ENCODE measurements around the gene TEKT3. TPM values are rescaled to one million over a fixed set of nuclear protein-coding genes. Genes with fewer than 3 reads are reported as not detected.

The TEKT3 gene
- total RNA-seq, 4 donors from 2014 or later = not detected

DNA sequence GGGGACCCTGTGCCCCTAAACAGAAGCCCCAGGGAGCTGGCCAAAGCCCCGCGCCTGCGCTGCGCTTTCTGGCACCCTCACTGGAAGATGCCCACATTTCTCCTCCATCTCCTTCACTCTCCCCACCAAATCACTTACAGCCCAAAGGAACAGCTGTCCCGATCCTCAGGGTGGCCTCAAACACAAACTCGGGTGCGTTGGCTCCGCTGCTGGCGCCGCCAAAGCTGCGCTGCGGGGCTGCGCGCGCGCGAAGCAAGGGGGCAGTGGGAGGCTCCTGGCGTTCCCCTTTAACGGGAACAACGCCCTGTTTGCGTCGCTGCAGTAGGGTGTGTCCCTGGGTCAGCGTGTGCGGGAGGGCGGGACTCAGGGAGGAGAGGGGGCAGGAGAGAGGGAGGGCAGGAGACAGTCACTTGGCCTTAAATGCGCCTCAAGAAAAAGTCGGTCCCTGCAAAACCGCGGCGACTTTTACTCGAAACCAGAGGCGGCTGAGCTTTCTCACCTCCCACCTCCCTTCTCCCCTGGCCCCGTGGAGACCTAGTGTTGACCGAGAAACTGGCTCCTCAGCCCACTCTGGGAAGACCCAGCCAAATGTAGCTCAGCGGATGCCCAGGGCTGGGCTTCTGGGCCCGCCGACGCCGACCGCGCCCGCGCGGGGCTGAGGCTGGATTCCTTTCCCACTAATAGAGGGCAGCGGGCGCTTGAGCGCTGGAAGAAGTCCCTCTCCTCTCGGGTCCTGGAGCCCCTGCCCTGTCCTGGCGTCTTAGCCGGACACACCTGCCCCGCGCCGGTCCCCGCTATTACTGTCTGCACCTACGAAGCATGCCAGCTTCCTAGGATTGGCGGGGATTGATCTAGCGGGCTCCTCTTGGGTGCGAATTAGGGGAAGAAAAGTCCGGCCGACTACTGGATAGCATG lies 78.8 kb downstream of the TEKT3 start:
- peak; percentile 94 to 95 for DNase-seq
- H3K4me1 ChIP-seq = peaks cover 37 to 39% of the 10 kb centered on the region in 2 donors
- ATAC-seq = peak; percentile 61 to 76
- intact Hi-C loops (cut with DNase I; ENCODE audit: low total_unique reads) = loop anchor here (1.0 to 5.0 kb wide), 5 partner anchors 44 to 195 kb away; no protein-coding TSS in a partner anchor
- H3K27me3 ChIP-seq = no peaks in the 10 kb centered on the region
- peak overlapping the region; percentile 94 to 98 (median 96) for H3K27ac ChIP-seq
- H3K4me3 ChIP-seq = peak overlapping the region; percentile 78 to 97 (median 85)
- TF ChIP-seq POLR2A (IDR thresholded peaks at IDR 0.05) = peak; percentile 95 to 97
- TF ChIP-seq, protein P1, sequence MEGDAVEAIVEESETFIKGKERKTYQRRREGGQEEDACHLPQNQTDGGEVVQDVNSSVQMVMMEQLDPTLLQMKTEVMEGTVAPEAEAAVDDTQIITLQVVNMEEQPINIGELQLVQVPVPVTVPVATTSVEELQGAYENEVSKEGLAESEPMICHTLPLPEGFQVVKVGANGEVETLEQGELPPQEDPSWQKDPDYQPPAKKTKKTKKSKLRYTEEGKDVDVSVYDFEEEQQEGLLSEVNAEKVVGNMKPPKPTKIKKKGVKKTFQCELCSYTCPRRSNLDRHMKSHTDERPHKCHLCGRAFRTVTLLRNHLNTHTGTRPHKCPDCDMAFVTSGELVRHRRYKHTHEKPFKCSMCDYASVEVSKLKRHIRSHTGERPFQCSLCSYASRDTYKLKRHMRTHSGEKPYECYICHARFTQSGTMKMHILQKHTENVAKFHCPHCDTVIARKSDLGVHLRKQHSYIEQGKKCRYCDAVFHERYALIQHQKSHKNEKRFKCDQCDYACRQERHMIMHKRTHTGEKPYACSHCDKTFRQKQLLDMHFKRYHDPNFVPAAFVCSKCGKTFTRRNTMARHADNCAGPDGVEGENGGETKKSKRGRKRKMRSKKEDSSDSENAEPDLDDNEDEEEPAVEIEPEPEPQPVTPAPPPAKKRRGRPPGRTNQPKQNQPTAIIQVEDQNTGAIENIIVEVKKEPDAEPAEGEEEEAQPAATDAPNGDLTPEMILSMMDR (IDR thresholded peaks at IDR 0.05 in 4 of 5, conservative IDR thresholded peaks at IDR 0.05 in 1 of 5) = peak in 3 of 5 experiments; percentile 40 to 43 (median 42)
- no peaks in the 10 kb centered on the region for H3K9me3 ChIP-seq
- in situ Hi-C loops (cut with MboI; ENCODE audit: low sequenced_read_pairs in 4 of 4) = loop anchor here in 3 of 4 donors (25.0 kb wide), 1 partner anchor 150 kb away; no protein-coding TSS in a partner anchor
- peaks cover 0 to 16% of the 10 kb centered on the region in 2 donors for H3K36me3 ChIP-seq

DNA sequence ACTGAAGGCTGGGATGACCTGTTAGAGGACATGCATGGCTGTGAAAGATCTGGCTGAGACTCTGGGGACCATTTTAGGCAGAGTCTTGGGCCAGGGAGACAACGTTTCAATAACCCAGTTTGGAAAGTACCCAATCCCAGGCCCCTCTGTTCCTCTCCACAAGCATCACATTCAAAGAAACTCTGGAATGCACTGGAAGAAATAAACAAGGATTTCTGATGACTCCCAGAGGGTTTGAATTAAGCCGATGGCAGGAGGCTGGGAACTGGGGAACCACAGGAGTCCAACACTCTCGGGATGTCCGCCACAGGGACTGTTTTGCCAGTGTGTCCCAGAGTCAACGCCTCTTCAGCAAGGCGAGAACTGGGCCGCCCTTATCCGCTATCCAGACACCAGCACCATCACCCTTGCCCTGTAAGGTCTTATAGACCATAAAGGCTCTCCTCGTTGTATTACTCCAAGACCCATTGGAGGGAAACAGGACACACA lies 79.6 kb downstream of the TEKT3 start:
- intact Hi-C loops (cut with DNase I; ENCODE audit: low total_unique reads) = loop anchor here (1.0 to 5.0 kb wide), 7 partner anchors 45 to 240 kb away; no protein-coding TSS in a partner anchor
- peaks cover 0 to 16% of the 10 kb centered on the region in 2 donors for H3K36me3 ChIP-seq
- TF ChIP-seq, protein P1 (IDR thresholded peaks at IDR 0.05 in 4 of 5, conservative IDR thresholded peaks at IDR 0.05 in 1 of 5) = no peak
- TF ChIP-seq POLR2A (IDR thresholded peaks at IDR 0.05) = no peak
- in situ Hi-C loops (cut with MboI; ENCODE audit: low sequenced_read_pairs in 4 of 4) = loop anchor here in 3 of 4 donors (25.0 kb wide), 1 partner anchor 150 kb away; no protein-coding TSS in a partner anchor
- peak overlapping the region; percentile 78 to 97 (median 85) for H3K4me3 ChIP-seq
- peak; percentile 7 to 20 for ATAC-seq
- H3K27me3 ChIP-seq = no peaks in the 10 kb centered on the region
- H3K4me1 ChIP-seq = peaks cover 44 to 45% of the 10 kb centered on the region in 2 donors
- H3K27ac ChIP-seq = peak overlapping the region; percentile 94 to 98 (median 96)
- DNase-seq = peak; percentile 16 to 45
- no peaks in the 10 kb centered on the region for H3K9me3 ChIP-seq

DNA sequence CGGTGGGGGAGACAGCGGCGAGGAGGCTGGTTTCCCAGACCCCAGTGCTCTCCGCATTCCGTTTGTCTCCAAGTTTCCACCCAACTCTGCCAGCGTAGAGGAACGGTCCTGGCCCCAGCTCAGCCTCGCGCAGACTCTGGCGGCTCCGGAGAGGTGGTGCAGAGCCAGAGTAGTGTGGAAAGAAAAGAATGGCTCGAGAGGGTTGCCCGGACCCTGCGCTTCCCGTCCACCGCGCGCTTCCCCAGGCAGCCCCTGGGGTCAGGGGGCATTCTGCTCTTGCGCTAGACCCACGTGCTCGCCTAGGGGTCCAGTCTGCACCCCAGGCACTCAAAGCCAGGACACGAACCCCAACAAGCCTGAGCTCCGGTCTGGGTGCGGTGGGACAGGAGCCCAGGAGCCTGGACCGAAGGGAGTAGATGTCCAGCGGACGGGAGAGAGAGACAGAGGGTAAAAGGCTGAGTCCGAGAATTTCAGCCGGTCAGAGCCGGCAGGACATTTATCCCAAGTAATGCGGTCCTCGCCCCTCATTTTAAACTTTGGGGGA lies 80.1 kb downstream of the TEKT3 start:
- Histone ChIP-seq H3K27me3 (no peaks in the 10 kb centered on the region), H3K9me3 (no peaks in the 10 kb centered on the region), H3K4me3 (peak overlapping the region; percentile 78 to 97 (median 85)), H3K4me1 (peaks cover 49 to 50% of the 10 kb centered on the region in 2 donors), H3K36me3 (peaks cover 0 to 16% of the 10 kb centered on the region in 2 donors), H3K27ac (peak overlapping the region; percentile 94 to 98 (median 96))
- in situ Hi-C loops (cut with MboI; ENCODE audit: low sequenced_read_pairs in 4 of 4) (loop anchor here in 3 of 4 donors (25.0 kb wide), 1 partner anchor 151 kb away; no protein-coding TSS in a partner anchor), intact Hi-C loops (cut with DNase I; ENCODE audit: low total_unique reads) (loop anchor here (1.0 to 5.0 kb wide), 3 partner anchors 136 to 241 kb away; no protein-coding TSS in a partner anchor)
- ATAC-seq (peak; percentile 37 to 38), DNase-seq (peak; percentile 48 to 80)
- TF ChIP-seq POLR2A (IDR thresholded peaks at IDR 0.05) = peak in 1 of 2 donors; percentile 35
- TF ChIP-seq, protein P1 (IDR thresholded peaks at IDR 0.05 in 4 of 5, conservative IDR thresholded peaks at IDR 0.05 in 1 of 5) = no peak

Measured in gastrocnemius medialis (tissue), 4 donors.